Fibroblast of lung (primary cell): Measurements from ENCODE around the gene MGAT3. TPM values are rescaled to one million over a fixed set of nuclear protein-coding genes. Genes with fewer than 3 reads are reported as not detected.

Experiments used
- DNase-seq, 2 donors: peaks; one replicate each; pipeline versions ENCODE4 v3.0.0 to v3.0.0-alpha.2; 2010; ENCODE audit warnings: low read depth in 2 of 2
- H2AFZ ChIP-seq: 2 replicates; pipeline ENCODE4 v1.5.1; 2012; ENCODE audit warnings: low read length, control low read depth, inconsistent platforms
- H3K27ac ChIP-seq: 2 replicates; pipeline ENCODE4 v1.5.1; 2011; ENCODE audit warnings: low read length, control low read depth; ENCODE audit not compliant: insufficient read depth
- H3K27me3 ChIP-seq: 2 replicates; pipeline ENCODE4 v1.5.1; 2011; ENCODE audit warnings: mild to moderate bottlenecking, low read length; ENCODE audit not compliant: control insufficient read depth, insufficient read depth
- H3K36me3 ChIP-seq: 2 replicates; pipeline ENCODE4 v1.5.1; 2011; ENCODE audit warnings: low read length; ENCODE audit not compliant: control insufficient read depth, insufficient read depth
- H3K4me1 ChIP-seq: 2 replicates; pipeline ENCODE4 v1.5.1; 2011; ENCODE audit warnings: low read length; ENCODE audit not compliant: control insufficient read depth, insufficient read depth; ENCODE audit errors: extremely low read depth
- H3K4me2 ChIP-seq: 2 replicates; pipeline ENCODE4 v1.5.1; 2011; ENCODE audit warnings: low read length, control low read depth; ENCODE audit not compliant: insufficient read depth; ENCODE audit errors: extremely low read depth
- H3K4me3 ChIP-seq, 4 experiments: fragments of 200-600 bp in 1 of 4; sonication (generic) in 1 of 4; replicated peaks in 1 of 4; 2 replicates each; pipeline ENCODE4 v1.5.1; 2011 to 2016; ENCODE audit warnings: low read length in 4 of 4, low read depth in 3 of 4, mild to moderate bottlenecking in 3 of 4, control low read depth in 2 of 4, inconsistent platforms in 1 of 4, mixed read lengths in 1 of 4; ENCODE audit not compliant: insufficient read depth in 1 of 4; ENCODE audit errors: control extremely low read depth in 1 of 4
- H3K79me2 ChIP-seq: 2 replicates; pipeline ENCODE4 v1.5.1; 2012; ENCODE audit warnings: mild to moderate bottlenecking, low read length, inconsistent platforms; ENCODE audit not compliant: control insufficient read depth, insufficient read depth
- H3K9ac ChIP-seq: 2 replicates; pipeline ENCODE4 v1.5.1; 2011; ENCODE audit warnings: mild to moderate bottlenecking, low read length, control low read depth; ENCODE audit not compliant: insufficient read depth
- H3K9me3 ChIP-seq: 2 replicates; pipeline ENCODE4 v1.5.1; 2012; ENCODE audit warnings: low read depth, low read length; ENCODE audit not compliant: control insufficient read depth, insufficient read depth
- H4K20me1 ChIP-seq: 2 replicates; pipeline ENCODE4 v1.5.1; 2011; ENCODE audit warnings: low read length; ENCODE audit not compliant: control insufficient read depth, insufficient read depth; ENCODE audit errors: extremely low read depth
- EZH2 ChIP-seq: IDR thresholded peaks from 2 replicates; pipeline ENCODE4 v1.5.1; 2012; ENCODE audit warnings: low read length, control low read depth, mild to moderate bottlenecking; ENCODE audit errors: missing control alignments
- polyA plus RNA-seq, 2 donors: library from polyadenylated mRNA; depleted of rRNA in 1 of 2; stranded (reverse) in 1 of 2; unstranded in 1 of 2; fragments of >200 nt; gene quantifications; 2 replicates each; pipeline ENCODE4 v1.2.1, GENCODE V29; 2011 to 2012; ENCODE audit warnings: missing spikeins in 1 of 2
- total RNA-seq: library from RNA; depleted of rRNA; stranded (reverse); fragments of >200 nt; gene quantifications from 2 replicates; pipeline ENCODE4 v1.2.1, GENCODE V29; 2014
- TF ChIP-seq, protein P1 (sequence below), 2 donors: IDR thresholded peaks in 1 of 2; conservative IDR thresholded peaks in 1 of 2; 1 replicate in 1 of 2; 2 replicates in 1 of 2; pipeline ENCODE4 v1.5.1; 2011 to 2012; ENCODE audit warnings: low read length in 2 of 2, control low read depth in 1 of 2, inconsistent platforms in 1 of 2, low read depth in 1 of 2, mild to moderate bottlenecking in 1 of 2

The MGAT3 gene
- total and polyA plus RNA-seq, 2 donors (not counting 1 experiment from before 2014, with no cell fraction given), result 0.09 TPM; not detected in 1

DNA sequence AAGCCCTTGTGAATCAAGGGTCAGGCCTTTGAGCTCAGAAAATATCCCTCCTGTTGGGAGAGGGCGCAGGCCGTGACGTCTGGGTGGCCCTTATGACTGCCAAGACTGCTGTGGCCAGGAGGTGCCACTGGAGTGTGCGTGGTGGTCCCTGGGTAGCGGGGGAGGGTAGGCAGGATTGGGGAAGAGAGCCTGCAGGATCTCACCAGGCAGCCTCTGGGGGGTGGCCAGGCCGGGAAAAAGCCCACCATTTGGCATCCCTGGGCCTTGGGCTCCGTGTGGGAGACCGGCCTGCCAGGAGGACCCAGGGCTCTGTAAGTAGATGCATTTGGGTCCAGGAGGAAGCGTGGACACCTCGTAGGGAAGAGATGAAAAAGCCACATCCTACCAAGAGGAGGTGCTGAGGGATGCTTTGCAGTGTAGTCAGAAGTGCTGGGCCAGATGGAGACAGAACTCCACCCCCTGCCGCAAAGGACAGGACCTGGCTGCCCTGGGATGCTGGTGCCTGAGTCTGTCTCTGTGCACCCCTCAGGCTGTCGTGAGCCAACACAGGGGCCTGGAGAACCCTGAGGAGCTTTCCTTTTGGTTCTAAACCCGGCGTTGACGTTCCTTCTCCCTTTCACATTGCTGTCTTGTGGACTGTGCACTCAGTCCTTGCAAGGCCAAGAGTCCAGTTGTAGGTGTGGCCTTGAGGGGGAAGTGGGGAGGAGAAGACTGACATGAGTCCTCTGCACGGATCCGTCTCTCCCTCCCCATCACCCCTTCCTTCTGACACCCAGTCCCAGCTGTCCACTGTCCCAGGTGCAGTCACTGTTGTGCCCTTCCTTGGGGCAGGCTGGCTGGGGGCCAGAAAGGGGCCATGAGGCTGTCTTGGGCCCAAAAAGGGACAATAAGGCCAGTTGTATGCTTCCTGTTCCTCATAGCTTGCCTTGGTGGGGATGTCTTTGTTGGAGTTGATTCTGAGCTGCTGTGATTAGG, 32.6 kb downstream of the MGAT3 start:
- no peak overlapping the region for H2AFZ ChIP-seq
- H3K4me1 ChIP-seq, result peaks cover 11% of the 10 kb centered on the region
- no peaks in the 10 kb centered on the region for H3K27me3 ChIP-seq
- no peaks in the 10 kb centered on the region for H4K20me1 ChIP-seq
- H3K27ac ChIP-seq, result no peak overlapping the region
- H3K79me2 ChIP-seq, result no peaks in the 10 kb centered on the region
- H3K9me3 ChIP-seq, result no peaks in the 10 kb centered on the region
- H3K4me2 ChIP-seq, result no peak overlapping the region
- H3K4me3 ChIP-seq, result no peak overlapping the region
- H3K9ac ChIP-seq, result no peak overlapping the region
- no peaks in the 10 kb centered on the region for H3K36me3 ChIP-seq
- TF ChIP-seq, protein P1, sequence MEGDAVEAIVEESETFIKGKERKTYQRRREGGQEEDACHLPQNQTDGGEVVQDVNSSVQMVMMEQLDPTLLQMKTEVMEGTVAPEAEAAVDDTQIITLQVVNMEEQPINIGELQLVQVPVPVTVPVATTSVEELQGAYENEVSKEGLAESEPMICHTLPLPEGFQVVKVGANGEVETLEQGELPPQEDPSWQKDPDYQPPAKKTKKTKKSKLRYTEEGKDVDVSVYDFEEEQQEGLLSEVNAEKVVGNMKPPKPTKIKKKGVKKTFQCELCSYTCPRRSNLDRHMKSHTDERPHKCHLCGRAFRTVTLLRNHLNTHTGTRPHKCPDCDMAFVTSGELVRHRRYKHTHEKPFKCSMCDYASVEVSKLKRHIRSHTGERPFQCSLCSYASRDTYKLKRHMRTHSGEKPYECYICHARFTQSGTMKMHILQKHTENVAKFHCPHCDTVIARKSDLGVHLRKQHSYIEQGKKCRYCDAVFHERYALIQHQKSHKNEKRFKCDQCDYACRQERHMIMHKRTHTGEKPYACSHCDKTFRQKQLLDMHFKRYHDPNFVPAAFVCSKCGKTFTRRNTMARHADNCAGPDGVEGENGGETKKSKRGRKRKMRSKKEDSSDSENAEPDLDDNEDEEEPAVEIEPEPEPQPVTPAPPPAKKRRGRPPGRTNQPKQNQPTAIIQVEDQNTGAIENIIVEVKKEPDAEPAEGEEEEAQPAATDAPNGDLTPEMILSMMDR (conservative IDR thresholded peaks at IDR 0.05 in 1 of 2, IDR thresholded peaks at IDR 0.05 in 1 of 2; ENCODE audit: low read depth in 1 of 2, low read length in 2 of 2), result no peak
- no peak for TF ChIP-seq EZH2
- no peak for DNase-seq

DNA sequence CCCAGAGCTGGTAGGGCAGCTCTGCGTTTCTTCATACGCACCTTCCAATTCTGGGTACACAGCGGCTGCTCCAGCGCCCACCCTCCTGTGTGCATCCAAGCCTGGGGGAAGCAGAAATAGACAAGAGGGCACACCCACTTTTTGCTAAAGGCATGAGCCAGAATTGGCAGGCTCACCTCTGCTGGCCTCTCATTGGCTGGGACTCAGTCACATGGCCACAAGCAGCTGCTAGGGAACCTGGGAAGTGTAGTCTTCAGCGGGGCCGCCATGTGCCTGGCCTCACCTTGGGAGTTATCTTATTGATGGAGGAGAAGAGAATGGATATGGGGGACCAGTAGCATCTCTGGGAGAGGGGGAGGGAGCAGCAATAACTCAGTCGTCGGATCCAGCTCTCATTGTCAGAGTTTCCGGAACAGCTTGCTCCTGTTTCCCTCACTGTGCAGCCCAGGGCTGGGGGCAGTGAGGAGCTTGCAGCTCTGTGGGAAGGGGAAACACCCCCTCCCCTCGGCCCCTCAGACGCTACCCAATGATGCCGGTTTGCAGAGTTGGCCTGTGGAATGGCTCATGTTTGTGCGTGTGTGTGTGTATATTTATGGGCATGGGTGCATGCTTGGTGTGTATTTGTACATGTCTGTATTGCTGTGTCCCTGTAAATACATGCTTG, 33.5 kb downstream of the MGAT3 start:
- Histone ChIP-seq H3K27me3 (no peaks in the 10 kb centered on the region), H2AFZ (no peak overlapping the region), H3K4me2 (no peak overlapping the region), H4K20me1 (no peaks in the 10 kb centered on the region), H3K4me1 (peaks cover 17% of the 10 kb centered on the region), H3K36me3 (no peaks in the 10 kb centered on the region), H3K9ac (no peak overlapping the region), H3K27ac (no peak overlapping the region), H3K4me3 (no peak overlapping the region), H3K9me3 (no peaks in the 10 kb centered on the region), H3K79me2 (no peaks in the 10 kb centered on the region)
- peak; percentile 72 for DNase-seq
- TF ChIP-seq, protein P1 (conservative IDR thresholded peaks at IDR 0.05 in 1 of 2, IDR thresholded peaks at IDR 0.05 in 1 of 2; ENCODE audit: low read depth in 1 of 2, low read length in 2 of 2), result no peak
- TF ChIP-seq EZH2, result no peak

DNA sequence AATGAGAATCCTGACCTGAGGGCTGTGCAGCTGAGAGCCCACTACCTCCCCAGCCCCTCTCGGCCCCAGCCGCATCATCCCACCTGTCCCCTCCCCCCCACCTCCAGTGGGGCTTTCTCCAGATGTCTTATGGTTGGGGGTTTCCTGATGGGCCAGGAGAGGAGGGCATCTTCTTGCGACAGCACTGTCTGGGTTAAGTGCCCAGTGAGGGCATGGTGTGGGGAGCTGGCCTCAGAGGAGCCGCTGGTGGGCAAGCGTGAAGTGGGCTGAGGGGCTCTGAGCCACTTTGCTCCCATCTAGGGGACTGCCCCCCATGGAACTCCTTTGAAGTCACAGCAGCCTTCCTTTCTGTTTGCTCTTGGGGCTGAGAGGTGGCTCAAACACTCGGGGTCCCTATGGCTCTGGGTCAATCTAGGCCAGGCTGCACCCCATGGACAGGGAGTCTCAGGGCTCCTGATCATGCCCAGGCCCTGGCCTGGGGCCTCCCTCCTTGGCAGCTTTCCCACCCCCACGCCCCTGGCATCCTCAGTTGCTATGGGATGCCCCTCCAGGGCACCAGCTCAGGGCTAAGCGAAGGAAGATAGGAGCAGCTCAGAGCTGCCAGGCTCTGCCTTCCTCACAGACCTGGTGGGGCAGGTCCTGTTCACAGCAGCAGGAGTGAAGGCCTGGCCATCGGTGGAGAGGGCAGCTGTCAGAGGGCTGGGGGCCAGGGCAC, 34.3 kb downstream of the MGAT3 start:
- no peaks in the 10 kb centered on the region for H3K9me3 ChIP-seq
- H3K27ac ChIP-seq, result no peak overlapping the region
- no peaks in the 10 kb centered on the region for H3K27me3 ChIP-seq
- TF ChIP-seq, protein P1 (conservative IDR thresholded peaks at IDR 0.05 in 1 of 2, IDR thresholded peaks at IDR 0.05 in 1 of 2; ENCODE audit: low read depth in 1 of 2, low read length in 2 of 2), result no peak
- TF ChIP-seq EZH2, result no peak
- no peaks in the 10 kb centered on the region for H3K36me3 ChIP-seq
- H2AFZ ChIP-seq, result no peak overlapping the region
- no peak overlapping the region for H3K4me2 ChIP-seq
- DNase-seq, result no peak
- H3K79me2 ChIP-seq, result no peaks in the 10 kb centered on the region
- no peak overlapping the region for H3K4me3 ChIP-seq
- H4K20me1 ChIP-seq, result no peaks in the 10 kb centered on the region
- H3K4me1 ChIP-seq, result peaks cover 17% of the 10 kb centered on the region
- no peak overlapping the region for H3K9ac ChIP-seq
